Stimulated activated CD4-positive, alpha-beta T cell treated with anti-CD3 and anti-CD28 coated beads, Interleukin-2, amount 100 ng/mL, for 48 hours (primary cell): ENCODE measurements around the gene FNBP1L.

Source experiments
- DNase-seq, 2 donors: peaks; one replicate each; pipeline ENCODE4 v3.0.0-alpha.2; 2020

Gene FNBP1L

DNA sequence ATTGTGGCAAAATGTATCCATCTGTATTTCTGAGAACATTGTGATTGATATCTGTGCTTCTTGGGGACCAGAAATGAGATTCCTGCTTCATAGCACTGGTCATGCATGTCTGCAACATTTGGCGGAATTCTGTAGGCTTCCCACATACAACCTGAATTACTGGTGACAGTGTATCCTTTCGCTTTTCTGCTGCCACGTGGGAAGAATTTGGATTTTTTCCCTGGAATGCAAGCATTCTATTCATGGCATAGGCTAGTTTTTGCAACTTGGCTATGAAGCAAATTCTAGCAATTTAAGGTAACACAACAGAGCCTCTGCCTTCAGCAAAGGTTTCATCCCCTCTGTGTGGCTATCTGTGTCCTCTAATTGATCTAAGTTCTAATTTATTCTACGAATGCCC is 147.8 kb downstream of the FNBP1L start:
- DNase-seq = no peak

DNA sequence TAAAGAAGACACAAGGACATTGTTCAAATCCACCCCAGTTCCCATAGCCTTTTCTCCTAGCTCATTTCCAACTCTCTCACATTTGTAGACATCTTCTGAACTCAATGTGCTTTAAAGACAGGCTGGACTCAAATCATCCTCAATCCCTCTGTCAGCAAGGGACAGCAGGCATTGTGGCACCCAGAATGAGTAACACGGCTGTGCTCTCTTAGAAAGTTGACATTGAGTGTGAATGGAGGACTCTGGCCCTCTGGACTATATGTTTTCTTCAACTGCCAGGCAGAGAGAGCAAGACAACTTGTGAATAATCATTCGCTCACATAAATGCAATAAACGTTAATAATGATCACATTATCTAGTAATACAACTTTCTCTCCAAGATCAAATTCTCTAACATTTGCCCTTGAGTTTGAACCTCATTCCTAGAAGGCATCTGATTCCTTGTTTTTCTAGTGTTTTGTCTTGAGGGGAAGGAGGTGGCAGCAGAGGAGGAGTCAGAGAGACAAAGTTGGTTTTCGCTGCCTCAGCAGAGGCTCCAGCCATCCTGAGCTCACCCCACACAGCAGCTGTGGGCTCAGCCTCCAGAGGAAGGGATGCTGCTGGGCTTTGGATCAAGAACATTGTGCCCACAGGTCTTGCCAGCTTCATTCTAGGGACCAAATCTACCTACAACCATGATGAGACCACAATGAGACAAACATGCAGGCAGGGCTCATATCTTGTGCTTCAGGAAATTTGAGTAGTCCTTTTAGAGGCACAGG is 148.6 kb downstream of the FNBP1L start:
- no peak for DNase-seq

GRCh38 chr1:93597709-93598108 is 149.8 kb downstream of the FNBP1L start:
- DNase-seq = no peak

GRCh38 chr1:93598396-93598795 is 150.5 kb downstream of the FNBP1L start:
- no peak for DNase-seq

DNA sequence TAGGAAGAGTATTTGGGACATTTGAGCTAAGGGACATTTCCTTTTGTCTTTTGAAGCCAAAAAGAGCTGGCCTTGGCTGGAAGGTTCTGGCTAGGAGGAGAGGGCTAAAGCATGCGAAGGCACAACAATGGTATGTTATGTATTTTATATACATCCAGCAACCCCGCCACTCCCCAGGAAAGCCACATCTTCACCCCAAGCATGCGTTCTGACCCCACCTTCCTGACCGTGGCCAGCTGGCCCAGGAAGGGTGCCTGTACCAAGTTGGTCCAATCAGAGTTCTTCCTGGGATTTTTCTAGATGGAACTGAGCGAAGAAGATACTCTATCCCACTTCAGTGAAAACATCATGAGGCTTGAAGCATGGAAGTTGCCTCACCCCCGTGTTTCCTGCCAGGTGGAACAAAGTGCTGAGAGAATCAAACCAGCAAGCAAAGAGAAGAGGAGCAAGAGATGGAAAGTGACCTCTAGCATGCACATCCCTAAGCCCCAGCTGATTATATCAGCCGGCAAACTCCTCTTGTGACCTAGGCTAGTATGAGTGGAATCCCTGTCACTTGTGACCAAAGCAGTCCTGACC is 151.0 kb downstream of the FNBP1L start:
- DNase-seq = no peak

DNA sequence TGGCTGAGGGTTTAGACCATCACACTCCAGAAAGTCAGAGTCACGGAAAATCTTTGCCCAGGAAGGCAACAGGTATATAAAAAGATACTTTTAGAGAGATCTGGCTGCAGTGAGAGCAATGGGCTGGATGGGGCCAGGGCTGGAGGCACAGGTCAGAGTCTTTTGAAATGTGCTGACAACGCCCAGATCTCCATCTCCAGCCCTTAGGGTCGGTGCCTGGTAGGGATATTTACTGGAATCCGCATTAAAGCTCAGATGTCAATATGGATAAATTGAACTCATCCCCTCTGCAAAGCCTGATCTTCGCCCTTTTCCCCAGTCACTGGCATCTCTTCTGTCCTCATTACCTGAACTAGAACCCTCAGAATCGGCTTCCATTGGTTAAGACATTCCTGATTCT is 151.6 kb downstream of the FNBP1L start:
- no peak for DNase-seq

- no peak for DNase-seq
These were observed 152.7 kb downstream of the FNBP1L start for GRCh38 chr1:93600663-93601062.

DNA sequence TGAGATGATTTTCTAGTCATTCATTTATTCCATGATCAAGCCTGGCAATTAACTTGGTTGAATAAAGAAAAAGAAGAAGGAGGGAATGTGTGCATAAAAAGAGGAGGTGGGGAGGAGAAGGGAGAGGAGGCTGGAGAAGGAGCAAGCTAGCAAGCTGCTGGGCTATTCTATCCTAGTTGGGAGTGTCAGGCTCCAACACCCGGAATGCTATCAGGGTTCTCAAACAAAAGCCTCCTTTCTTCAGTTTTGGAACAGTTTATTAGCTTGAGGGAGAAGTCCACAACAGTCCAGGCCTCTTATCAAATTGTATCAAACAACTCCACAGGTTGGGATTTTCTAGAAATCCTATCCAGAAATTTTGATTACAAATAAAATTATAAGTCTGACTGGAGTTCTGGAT is 153.8 kb downstream of the FNBP1L start:
- no peak for DNase-seq

DNA sequence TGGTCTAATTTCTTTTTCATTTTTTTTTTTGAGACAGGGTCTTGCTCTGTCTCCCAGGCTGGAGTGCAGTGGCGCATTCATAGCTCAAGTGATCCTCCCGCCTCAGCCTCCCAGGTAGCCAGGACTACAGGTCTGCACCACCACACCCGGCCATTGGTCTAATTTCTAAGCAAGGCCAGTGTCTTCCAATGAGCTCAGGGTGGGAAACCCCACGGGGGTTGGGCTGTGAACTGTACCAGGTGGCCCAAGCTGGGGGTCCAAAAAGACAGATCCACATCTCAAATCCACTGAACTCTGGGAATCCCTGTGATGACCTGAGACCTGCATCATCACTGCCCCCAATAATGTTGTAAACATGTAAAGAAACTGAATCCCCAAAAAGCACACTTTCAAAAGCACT is 154.2 kb downstream of the FNBP1L start:
- DNase-seq = no peak

DNA sequence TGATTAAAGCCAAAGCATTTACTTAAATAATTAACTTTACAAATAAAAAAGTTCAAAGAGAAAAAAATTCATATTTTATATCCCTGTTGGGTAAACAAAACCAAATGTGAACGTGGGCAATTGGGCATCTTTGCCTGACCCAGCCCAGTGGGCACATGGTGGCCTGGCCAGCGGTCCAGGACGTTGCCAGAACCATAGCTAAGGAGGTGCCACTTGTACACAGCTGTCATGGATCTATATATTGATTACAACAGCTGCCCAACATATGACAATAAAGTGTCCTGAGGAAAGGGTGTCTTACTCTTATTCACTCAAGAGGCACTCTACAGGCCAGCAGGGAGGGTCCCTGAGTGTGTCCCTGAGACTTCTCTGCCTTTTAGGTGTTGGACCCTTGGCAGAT is 155.2 kb downstream of the FNBP1L start:
- DNase-seq = no peak

GRCh38 chr1:93603601-93604000 is 155.7 kb downstream of the FNBP1L start:
- no peak for DNase-seq
